HuH-7.5 (cell line): ENCODE data around the gene DROSHA.

ENCODE experiments used
- DNase-seq: peaks from one replicate; pipeline ENCODE4 v3.0.0; 2011; ENCODE audit warnings: low spot score

DROSHA gene

DNA sequence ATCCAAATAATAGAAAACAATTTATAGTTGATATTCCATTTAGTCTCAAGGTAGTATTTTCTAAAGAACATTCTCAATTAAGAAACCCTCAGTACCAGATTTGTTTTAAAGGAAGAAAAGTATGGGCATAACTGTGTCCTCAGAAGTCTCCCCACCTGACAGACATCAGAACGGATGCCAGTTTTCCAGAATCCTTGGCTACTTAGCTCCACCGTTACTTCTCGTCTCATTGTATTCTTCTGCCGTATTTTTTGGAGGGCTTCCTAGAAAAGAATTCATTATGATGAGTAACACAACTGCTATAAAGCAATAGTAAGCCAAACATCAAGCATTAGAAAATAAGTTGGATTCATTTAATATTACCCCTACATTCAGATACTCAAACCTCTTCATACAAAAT is 67.8 kb downstream of the DROSHA start:
- DNase-seq, result no peak

DNA sequence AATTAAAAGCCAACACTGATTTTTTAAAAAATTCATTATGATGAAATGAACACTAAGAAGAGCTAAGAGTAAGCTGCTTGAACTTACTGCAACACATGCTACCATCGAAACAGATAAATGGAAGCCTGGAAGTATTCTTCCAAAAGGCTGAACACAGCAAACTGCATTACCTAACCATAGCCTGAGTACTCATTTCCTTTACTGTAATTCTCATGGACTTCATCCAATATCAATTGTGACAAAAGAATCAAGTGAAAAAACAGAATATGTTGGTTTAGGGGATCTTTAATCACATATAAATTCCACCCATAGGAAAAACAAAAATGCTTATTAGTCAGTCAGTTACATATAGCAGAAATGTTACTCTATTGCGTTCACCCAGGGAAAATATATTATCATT is 68.5 kb downstream of the DROSHA start:
- no peak for DNase-seq

DNA sequence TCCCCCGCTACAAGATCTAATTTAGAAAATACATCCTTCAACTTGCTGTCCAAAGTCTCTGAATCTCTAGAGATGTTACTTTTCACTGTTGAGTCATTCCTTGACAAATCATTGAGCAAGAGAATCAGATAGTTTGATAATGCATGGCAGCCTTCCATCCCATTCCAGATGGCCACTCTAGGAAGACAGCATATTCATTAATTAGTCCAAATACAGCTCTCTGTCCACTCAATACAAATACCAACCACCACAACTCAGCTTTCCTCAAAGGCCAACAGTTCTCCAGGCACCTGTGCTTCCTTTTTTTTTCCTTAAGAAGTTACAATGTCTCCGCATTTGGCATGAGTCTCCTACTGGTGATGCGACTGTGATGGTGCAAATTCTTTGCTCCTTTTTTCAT is 72.3 kb downstream of the DROSHA start:
- no peak for DNase-seq

DNA sequence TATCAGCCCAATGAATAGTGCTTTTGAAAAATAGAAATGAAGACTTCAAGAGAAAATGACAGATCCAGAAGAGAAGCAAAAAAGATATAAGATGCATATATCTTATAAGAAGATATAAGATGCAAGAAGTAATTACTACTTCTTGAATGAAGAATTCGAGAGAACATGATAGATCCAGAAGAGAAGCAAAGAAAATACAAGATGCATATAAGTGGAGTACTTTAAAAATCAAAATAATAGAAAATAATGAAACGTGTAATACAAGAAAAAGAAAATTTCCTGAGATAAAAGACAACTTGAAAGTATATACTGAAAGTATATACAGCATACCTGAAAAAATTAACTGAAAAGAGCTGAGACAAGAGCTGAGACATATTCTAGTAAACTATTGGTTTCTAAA is 76.7 kb downstream of the DROSHA start:
- no peak for DNase-seq

DNA sequence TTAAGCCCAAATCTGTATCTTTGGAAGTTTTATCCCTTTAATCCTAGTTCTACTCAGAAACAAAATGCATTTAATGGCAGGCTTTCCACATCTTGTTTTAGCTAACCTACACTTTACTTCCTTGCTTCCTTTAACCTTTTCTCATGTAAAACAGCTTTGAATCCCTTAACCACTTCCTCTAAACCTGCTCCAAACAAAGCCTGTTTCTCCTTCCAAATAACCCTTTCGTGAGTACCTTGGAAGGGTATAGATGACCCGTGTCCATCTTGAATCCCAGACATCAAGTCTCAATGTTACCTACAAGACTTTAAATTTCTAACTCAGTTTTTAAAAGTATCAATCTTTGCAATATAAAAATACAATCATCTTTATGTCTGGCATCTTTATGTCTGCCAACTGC is 78.4 kb downstream of the DROSHA start:
- DNase-seq, result no peak

DNA sequence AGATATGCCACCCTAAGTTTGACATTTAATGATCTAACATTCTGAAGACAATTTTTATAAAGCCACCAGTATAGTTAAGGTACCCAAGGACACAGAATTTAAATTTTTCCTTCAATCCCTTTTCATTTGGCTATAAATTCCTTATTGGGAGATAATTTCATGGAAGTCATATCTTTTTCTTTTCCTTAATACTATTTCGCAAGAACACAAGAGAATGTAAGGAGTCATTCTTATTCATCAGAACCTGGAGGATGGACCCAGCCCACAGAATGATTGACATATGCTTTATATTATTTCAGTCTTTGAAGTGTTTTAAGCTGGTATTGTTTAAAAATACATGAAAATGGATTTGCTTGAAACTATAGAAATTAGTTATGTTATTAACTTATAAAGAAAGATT is 79.6 kb downstream of the DROSHA start:
- no peak for DNase-seq

DNA sequence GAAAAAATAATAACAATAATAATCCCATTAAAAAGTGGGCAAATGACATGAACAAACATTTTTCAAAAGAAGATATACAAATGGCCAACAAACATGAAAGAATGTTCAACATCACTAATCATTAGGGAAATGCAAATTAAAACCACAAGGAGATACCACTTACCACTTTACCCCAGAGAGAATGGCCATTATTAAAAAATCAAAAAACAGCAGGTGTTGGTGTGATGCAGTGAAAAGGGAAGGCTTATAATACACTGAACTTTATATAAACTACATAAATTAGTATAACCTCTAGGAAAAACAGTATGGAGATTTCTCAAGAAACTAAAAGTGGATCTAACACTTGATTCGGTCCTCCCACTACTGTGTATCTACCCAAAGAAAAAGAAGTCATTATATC is 81.9 kb downstream of the DROSHA start:
- no peak for DNase-seq

DNA sequence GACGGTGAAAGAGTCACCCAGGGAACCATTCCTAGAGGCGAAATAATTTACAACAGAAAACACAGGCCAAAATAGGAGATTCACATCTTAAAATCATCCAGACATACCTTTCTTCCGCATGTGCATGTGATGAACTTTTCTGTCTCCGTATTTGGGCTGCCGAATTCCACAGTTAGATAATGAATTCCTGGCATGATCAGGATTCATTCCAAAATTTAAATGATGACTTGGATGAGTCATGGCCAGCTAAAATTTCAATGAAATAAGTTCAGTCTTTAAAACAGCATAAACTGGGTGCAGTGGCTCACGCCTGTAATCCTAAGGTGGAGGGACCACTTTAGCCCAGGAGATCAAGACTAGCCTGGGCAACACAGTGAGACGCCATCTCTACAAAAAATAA is 82.7 kb downstream of the DROSHA start:
- no peak for DNase-seq

DNA sequence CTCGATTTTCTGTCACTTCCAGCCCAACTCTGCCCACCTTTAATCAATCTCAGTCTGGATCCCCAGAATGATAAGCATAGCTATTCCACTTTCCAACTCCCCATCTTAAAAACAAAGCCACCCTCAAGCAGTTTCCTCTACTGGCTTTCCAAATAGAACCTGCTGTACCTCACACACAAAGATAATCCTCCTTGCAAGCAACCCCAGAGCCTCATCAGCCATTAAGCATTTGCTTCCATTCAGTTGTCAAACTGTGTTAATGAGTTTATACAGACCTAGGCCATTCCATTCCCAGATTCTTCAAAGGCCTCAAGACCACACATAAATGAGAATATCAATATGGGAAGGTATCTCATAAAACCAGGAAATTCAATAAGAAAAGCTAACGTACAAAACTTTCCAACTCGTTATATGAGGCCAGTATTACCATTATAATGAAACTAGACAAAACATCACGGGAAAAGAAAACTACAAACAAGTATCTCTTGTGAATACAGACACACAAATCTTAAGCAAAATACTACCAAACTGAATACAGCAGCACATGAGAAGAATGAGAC is 86.8 kb downstream of the DROSHA start:
- no peak for DNase-seq

DNA sequence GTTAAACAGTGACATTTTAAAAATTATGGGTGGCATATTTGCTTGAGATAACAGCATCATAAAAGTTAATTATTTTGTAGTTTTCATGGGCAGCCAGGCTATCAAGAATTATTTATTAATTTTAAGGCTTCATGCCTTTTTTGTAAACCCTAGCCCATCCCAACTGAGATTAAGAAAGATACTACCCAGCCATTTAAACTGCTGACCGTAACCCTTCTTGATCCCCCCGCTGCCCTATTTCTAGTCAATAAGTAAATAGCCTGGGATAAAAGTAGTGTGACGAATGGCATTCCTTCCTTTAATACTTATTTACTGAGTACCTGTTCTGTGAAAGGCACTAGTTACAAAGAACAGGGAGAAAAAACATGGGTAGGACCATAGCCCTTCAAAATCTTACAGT is 88.3 kb downstream of the DROSHA start:
- no peak for DNase-seq

DNA sequence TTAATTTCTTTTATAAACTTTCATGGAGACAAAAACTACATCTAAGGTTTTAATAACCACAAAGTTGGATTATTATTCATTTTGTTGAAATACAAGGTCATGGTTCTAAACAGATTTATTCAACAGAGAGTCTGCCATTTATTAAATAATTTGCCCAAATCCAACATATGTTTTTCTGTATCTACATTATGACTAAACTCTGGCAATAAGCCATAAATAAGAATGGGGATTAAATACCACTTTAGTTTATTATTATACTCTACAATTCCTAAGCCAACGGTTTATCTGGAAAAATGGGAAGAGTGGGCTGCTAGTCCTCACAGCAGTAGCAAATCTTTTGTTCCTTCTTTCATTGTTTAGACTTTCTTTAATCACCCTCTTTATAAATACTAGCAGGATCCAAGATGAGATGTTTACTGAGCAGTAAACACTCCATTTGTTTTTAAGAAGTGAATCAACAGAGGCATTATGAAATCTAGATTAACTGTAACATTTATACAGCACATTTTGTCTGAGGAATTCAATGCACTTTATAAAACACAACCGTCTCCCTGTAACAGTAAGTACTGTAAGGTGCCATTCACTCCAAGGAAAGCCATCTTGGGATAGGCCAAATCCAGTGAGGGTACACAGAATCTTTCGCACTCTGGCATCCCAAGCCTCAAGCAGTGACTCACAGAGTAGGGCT is 89.7 kb downstream of the DROSHA start:
- DNase-seq, result no peak

DNA sequence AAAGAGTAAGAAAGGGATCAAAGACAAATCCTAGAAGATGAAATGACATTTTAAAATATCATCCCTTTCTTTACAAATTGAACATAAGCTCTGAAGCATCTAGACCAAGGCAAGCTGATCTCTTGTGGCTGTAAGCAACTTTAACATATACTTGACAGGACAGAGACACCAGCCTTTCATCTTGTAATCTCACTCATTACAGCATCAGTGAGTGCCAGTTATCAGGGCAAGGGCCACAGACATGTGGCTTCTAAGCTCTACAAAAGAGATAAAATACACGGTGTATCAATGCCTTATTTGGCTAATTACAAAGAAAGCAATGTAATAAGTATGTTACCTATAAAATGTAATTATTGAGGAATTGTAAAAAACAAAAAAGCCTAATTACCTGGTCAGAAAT is 95.0 kb downstream of the DROSHA start:
- no peak for DNase-seq

DNA sequence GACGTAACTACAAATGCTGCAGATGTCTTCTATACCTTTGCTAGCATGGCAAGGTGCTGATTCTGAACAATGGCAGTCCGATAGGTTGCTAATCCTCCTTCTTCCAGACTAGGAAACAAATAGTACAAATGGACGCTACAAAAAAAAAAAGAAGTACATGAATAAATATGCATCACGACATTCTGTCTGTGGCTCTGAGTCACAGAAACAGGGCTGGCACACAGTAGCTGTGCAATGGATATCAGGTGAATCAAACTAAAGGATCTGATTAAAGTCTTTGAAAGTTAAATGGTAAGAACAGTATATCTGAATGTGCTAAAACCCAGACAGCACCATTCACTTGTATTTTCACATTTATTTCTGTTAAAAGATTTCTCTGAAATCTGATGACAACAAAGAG is 96.2 kb downstream of the DROSHA start:
- DNase-seq, result no peak

DNA sequence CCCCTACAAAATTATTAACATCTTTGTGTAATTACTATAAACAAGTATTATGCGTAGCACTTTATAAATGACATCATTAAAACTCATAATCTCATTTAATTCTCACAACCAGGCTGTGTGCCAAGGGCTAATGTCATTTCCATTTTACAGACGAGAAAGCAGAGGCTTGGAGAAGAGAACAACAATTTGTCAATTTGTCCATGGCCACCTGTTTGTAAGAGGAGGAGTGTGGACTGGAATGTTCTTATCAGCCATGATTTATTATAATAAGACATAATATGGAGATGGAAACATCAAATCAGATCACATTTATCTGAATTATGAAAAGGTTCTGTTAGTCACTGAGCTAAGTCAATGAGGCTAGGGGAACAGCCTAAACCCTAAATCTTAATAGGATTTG is 97.0 kb downstream of the DROSHA start:
- no peak for DNase-seq

DNA sequence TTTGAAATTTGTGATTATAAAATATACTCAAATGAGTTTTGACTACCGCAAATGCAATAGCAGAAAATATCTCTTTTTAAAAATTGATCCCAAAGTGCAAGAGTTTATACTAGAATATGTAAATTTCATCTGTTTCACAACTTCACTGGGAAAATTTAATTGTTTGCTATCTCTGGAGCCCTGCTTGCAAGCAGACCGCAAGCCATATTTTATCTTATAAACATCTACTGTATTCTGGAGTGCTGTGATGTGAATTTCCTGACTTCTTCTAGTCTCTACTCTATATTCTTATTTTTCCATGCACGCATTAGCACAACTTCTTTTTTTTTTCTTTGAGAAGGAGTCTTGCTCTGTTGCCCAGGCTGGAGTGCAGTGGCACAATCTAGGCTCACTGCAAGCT is 98.7 kb downstream of the DROSHA start:
- no peak for DNase-seq

DNA sequence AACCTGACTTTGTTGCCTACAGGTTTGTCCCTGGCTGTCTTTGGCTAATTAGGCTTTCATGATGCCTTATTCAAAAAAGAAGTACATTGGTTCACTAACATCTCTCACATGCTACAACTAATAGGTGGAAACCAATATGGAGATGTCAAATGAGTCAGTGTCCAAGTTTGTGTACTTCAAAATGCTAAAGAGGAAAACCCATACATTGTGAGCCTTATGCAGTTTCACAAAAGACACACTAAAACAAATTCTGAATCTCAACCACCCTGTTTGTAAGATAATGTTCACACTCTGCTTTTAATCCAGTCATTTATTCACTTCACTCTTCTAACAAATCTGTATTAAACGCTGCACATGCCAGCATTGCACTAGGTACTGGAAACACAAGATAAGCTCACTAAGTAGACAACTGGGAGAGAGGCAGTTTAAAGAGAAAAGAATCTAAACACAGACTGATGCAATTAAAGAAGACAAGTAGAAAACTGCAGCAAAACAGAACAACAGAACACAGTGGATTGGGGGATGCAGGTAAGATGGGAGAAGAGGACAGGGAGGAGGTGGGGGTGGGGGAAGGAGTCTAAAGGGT is 104.1 kb downstream of the DROSHA start:
- DNase-seq, result no peak

DNA sequence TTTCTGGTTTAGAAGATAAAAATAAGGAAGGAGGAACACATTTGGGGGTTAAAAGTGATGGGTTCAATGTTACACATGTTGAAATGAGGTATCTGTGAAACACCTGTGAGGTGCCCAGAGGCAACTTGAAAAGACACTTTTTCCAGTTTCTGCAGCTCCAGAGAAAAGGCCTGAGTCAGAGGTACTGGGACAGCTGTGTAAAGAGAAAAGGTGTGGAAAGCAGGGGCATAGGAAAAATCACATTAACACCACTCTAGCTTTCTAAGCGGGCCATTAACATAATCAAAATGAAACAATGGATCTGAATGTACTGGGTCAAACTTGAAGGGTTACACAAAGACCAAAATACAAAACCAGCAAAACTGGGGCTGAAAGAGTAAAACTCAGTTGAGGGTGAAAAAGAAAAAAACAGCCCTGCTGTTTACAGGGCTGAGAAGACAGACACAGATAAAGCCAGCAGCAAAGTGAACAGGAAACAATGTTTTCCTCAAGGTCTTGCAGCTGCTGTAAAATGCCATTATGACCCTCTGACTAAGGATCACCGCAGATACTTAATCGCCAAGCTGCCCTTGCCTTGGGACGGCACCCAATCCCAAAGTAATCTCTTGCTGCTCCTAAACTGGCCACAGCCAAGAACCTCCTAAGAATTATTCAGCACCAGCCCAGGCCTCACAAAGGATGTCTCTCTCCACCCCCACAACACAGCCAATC is 104.7 kb downstream of the DROSHA start:
- DNase-seq, result no peak

DNA sequence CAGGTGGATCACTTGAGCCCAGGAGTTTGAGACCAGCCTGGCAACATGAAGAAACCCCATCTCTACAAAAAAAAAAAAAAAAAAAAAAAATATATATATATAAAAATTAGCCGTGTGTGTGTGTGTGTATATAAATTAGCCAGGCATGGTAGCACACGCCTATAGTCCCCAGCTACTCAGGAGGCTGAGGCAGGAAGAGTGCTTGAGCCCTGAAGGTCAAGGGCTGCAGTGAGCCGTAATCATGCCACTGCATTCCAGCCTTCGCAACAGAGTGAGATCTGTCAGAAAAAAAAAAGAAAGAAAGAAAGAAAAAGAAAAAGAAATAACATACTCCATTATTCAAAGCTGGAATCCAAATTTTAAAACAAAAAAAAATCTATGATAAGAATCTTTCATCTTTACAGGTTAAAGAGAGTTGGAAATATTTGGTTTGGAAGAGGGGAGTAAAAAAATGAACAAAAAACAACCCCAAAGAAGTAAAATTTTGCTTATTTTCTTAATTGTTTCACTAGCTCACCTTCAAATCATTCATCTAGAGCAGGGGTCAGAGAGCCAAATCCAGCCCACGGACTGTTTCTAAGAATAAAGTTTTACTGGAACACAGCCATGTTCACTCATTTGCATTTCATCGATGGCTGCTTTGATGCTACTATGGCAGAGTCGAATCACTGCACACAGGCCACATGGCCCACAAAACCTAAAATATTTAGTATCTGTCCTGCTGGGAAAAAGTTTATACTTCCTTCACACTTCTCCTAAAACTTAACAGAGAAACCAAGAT is 109.9 kb downstream of the DROSHA start:
- DNase-seq, result no peak

DNA sequence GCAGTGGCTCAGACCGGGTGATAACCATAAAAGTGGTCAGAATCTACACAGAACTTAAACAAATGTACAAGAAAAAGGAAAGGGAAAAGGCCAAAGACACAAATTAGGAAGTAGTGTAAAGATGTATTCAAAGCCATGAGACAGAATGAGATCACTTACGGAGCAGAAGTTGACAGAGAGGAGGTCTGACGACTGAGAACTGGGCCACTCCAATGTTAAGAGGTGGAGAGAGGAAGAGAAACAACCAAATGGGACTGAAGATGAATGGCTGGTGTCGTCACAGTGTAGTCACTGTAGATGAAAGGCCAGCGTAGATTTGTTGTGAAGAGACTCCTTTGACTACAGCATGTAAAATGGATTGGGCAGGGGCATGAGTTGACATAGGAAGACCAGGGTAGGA is 114.4 kb downstream of the DROSHA start:
- no peak for DNase-seq

DNA sequence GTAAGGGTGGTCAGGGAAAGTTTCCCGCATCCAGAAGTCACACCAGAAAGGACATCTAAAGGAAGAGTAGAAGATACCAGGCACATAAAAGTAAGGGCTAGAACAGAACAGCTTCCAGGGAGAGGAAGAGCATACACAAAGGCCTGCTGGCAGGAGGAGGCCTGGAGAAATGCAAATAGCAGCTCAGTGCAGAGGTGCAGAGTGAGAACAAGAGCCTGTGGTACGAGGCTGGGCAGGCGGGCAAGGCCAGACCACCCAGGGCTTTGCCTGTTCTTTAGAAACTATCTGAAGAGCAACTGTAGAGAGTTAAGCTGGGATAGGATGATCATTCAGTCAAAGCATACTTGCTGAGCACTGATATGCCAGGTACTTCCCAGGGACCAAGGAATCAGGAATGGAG is 115.3 kb downstream of the DROSHA start:
- DNase-seq, result no peak

DNA sequence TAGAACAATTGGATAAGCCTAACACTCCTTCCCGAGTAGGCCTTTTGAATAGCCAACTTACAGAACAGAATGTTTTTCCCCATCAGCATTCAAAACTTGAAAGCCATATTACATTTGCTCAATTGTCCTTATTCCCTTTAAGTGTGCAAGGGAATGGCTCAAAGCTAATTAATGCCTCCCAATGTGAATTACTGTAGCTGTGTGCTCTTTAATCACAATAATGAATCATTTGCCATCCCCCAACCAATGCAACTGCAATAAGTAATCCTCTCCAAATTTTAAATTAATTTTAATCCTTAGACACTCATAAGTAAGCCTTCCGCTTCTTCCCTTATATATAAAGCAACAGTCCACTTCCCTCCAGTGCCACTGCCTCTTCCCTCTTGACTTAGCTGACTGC is 115.9 kb downstream of the DROSHA start:
- no peak for DNase-seq
